ENCODE results near the gene KCNN1. TPM values are rescaled to one million over a fixed set of nuclear protein-coding genes. Genes with fewer than 3 reads are reported as not detected.
"Not testable (repeated sequence)": the region's sequence is repeated elsewhere in the genome, so short reads cannot be mapped to it uniquely, and the experiment has no call there.

KCNN1 gene
- 0.61 TPM for total RNA-seq (2021; ENCODE audit: unreplicated experiment)
- 0.46 and 0.68 TPM in 2 replicates for polyA plus RNA-seq (2012)
- percentile 20 among the genes with signal in this experiment for Bru-seq, nascent RNA
- BruChase-seq, experiment 1, labeled RNA remaining after a 6-hour chase = percentile 42 among the genes with signal in this experiment
- percentile 21 among the genes with signal in this experiment for BruChase-seq, experiment 2, labeled RNA remaining after a 2-hour chase
- long read RNA-seq, partial matches to known transcripts = 0 of 2 reads
- long read RNA-seq, other reads (novel, unspliced or antisense) = 2 of 2 reads

DNA sequence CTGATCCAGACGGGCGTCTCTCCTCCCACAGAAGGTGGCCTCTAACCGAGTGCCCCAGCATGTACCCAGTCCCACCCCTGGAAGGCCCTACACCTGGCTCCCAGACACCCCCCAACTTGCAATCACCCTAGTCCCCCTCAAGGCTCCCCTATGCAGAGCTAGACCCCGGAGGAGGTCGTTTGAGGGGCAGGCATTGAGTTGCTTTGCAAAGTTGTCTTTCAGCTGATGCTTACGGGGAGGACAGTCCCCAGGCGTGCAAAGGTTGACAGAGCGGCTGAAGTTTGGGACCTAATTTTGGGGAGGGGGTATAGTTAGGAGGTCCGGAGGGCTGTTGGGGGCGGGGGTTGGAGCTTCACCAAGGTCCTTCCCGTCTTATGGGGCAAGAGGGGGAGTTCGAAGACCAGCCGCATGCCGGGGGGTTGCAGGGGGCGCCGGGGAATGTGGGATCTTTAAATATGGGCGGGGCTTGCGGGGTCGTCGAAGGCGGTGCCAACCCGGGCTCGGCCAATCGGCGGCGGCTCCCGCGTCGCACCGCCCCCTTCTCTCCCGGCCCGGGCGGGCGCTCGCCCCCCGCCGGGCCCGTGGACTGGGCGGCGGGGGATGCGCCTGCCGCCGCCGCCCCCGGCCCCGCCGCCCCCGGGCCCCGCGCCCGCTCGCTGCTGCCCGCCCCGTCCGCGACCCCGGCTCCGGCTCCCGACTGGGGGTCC, at the start of gene KCNN1:
TSS of gene KCNN1 (plus strand) at position 558 of the 707 bp plus-strand sequence. CDS start 6,782 bp downstream, outside the sequence.
- H2AFZ ChIP-seq (ENCODE audit: low read depth, low read length, poor library complexity, severe bottlenecking) = no peak within 1 kb of the TSS
- no peak within 1 kb of the TSS for H3K4me3 ChIP-seq (replicated peaks in 1 of 2; ENCODE audit: low read depth in 1 of 2, low read length in 2 of 2)
- H3K27me3 ChIP-seq (ENCODE audit: insufficient read depth, low read length) = no peaks in the 10 kb centered on the region
- peak within 1 kb of the TSS; percentile 28; the same call in 1 of the 2 replicates for H3K4me2 ChIP-seq (ENCODE audit: low read length)
- peaks cover 0 to 10% of the 10 kb centered on the region in 2 experiments; a peak in 2 of 4 replicates for H3K4me1 ChIP-seq (ENCODE audit: control insufficient read depth in 1 of 2, insufficient read depth in 2 of 2, low read length in 2 of 2)
- TF ChIP-seq ZFX (IDR thresholded peaks at IDR 0.05) = no peak
- no peak for TF ChIP-seq EZH2 (IDR thresholded peaks at IDR 0.05)
- TF ChIP-seq POLR2A (IDR thresholded peaks at IDR 0.05; ENCODE audit: borderline replicate concordance, extremely low read depth, insufficient read depth, insufficient read length) = no peak
- TF ChIP-seq CEBPB (IDR thresholded peaks at IDR 0.05; ENCODE audit: low read depth) = no peak
- no peak for TF ChIP-seq SP1 (IDR thresholded peaks at IDR 0.05; ENCODE audit: low read depth)
- TF ChIP-seq, protein P1, sequence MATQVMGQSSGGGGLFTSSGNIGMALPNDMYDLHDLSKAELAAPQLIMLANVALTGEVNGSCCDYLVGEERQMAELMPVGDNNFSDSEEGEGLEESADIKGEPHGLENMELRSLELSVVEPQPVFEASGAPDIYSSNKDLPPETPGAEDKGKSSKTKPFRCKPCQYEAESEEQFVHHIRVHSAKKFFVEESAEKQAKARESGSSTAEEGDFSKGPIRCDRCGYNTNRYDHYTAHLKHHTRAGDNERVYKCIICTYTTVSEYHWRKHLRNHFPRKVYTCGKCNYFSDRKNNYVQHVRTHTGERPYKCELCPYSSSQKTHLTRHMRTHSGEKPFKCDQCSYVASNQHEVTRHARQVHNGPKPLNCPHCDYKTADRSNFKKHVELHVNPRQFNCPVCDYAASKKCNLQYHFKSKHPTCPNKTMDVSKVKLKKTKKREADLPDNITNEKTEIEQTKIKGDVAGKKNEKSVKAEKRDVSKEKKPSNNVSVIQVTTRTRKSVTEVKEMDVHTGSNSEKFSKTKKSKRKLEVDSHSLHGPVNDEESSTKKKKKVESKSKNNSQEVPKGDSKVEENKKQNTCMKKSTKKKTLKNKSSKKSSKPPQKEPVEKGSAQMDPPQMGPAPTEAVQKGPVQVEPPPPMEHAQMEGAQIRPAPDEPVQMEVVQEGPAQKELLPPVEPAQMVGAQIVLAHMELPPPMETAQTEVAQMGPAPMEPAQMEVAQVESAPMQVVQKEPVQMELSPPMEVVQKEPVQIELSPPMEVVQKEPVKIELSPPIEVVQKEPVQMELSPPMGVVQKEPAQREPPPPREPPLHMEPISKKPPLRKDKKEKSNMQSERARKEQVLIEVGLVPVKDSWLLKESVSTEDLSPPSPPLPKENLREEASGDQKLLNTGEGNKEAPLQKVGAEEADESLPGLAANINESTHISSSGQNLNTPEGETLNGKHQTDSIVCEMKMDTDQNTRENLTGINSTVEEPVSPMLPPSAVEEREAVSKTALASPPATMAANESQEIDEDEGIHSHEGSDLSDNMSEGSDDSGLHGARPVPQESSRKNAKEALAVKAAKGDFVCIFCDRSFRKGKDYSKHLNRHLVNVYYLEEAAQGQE (IDR thresholded peaks at IDR 0.05; ENCODE audit: low read depth) = no peak
- no peak for TF ChIP-seq YY1 (IDR thresholded peaks at IDR 0.05; ENCODE audit: extremely low read depth, insufficient replicate concordance, low read depth, low read length)
- TF ChIP-seq EZH2phosphoT487 (IDR thresholded peaks at IDR 0.05; ENCODE audit: borderline replicate concordance) = no peak
- TF ChIP-seq FOSL1 (IDR thresholded peaks at IDR 0.05; ENCODE audit: low read depth) = no peak
- no peak for TF ChIP-seq RAD21 (IDR thresholded peaks at IDR 0.05; ENCODE audit: low read depth)
- POLR2A ChIA-PET = no interaction called here
- ATAC-seq = peak; percentile 52
- H3K27ac ChIP-seq (ENCODE audit: low read depth, low read length) = no peak within 1 kb of the TSS
- no peaks in the 10 kb centered on the region for H4K20me1 ChIP-seq (ENCODE audit: insufficient read depth)
- CTCF ChIA-PET = no interaction called here
- DNase-seq (ENCODE audit: low read depth, low spot score) = no peak
- RAD21 ChIA-PET (ENCODE audit: low non-redundant PET in 1 of 2, low total read pairs in 2 of 2, uncharacterized antibody in 2 of 2, unreplicated experiment in 2 of 2) = no interaction called here
- no TSS peak for BruUV-seq (replicated peaks)
- H3K9ac ChIP-seq (ENCODE audit: low read length) = no peak within 1 kb of the TSS
- H3K9me3 ChIP-seq (ENCODE audit: control insufficient read depth in 1 of 2, insufficient read depth in 1 of 2, low read depth in 1 of 2, low read length in 2 of 2) = no peaks in the 10 kb centered on the region
- H3K9me2 ChIP-seq (ENCODE audit: insufficient read depth) = no peaks in the 10 kb centered on the region
- no peaks in the 10 kb centered on the region for H3K79me2 ChIP-seq (ENCODE audit: insufficient read depth, low read length)
- H3K36me3 ChIP-seq (ENCODE audit: control insufficient read depth in 1 of 2, insufficient read depth in 2 of 2, low read length in 2 of 2) = no peaks in the 10 kb centered on the region
- intact Hi-C loops (cut with micrococcal nuclease) = no loop called here

- H4K20me1 ChIP-seq (ENCODE audit: insufficient read depth); H3K27me3 ChIP-seq (ENCODE audit: insufficient read depth, low read length); H3K4me3 ChIP-seq (replicated peaks in 1 of 2; ENCODE audit: low read depth in 1 of 2, low read length in 2 of 2); BruUV-seq (replicated peaks); ATAC-seq; H3K9me2 ChIP-seq (ENCODE audit: insufficient read depth); DNase-seq (ENCODE audit: low read depth, low spot score); intact Hi-C loops (cut with micrococcal nuclease); H3K9me3 ChIP-seq (ENCODE audit: control insufficient read depth in 1 of 2, insufficient read depth in 1 of 2, low read depth in 1 of 2, low read length in 2 of 2); H3K4me2 ChIP-seq (ENCODE audit: low read length); CTCF ChIA-PET; POLR2A ChIA-PET; H3K27ac ChIP-seq (ENCODE audit: low read depth, low read length); H3K9ac ChIP-seq (ENCODE audit: low read length); H3K79me2 ChIP-seq (ENCODE audit: insufficient read depth, low read length); H3K36me3 ChIP-seq (ENCODE audit: control insufficient read depth in 1 of 2, insufficient read depth in 2 of 2, low read length in 2 of 2); RAD21 ChIA-PET (ENCODE audit: low non-redundant PET in 1 of 2, low total read pairs in 2 of 2, uncharacterized antibody in 2 of 2, unreplicated experiment in 2 of 2); H2AFZ ChIP-seq (ENCODE audit: low read depth, low read length, poor library complexity, severe bottlenecking): not testable (repeated sequence)
- H3K4me1 ChIP-seq (ENCODE audit: control insufficient read depth in 1 of 2, insufficient read depth in 2 of 2, low read length in 2 of 2) = peaks cover 18 to 26% of the 10 kb centered on the region in 2 experiments
Observed at GRCh38 chr19:17918151-17918550, 48.8 kb upstream of the KCNN1 start.

GRCh38 chr19:17919122-17919521, 47.8 kb upstream of the KCNN1 start:
- H3K9me3 ChIP-seq (ENCODE audit: control insufficient read depth in 1 of 2, insufficient read depth in 1 of 2, low read depth in 1 of 2, low read length in 2 of 2); RAD21 ChIA-PET (ENCODE audit: low non-redundant PET in 1 of 2, low total read pairs in 2 of 2, uncharacterized antibody in 2 of 2, unreplicated experiment in 2 of 2); H3K4me3 ChIP-seq (replicated peaks in 1 of 2; ENCODE audit: low read depth in 1 of 2, low read length in 2 of 2); DNase-seq (ENCODE audit: low read depth, low spot score); BruUV-seq (replicated peaks); H3K9me2 ChIP-seq (ENCODE audit: insufficient read depth); H3K4me2 ChIP-seq (ENCODE audit: low read length); H3K9ac ChIP-seq (ENCODE audit: low read length); H4K20me1 ChIP-seq (ENCODE audit: insufficient read depth); intact Hi-C loops (cut with micrococcal nuclease); H3K27me3 ChIP-seq (ENCODE audit: insufficient read depth, low read length); H3K79me2 ChIP-seq (ENCODE audit: insufficient read depth, low read length); CTCF ChIA-PET; H3K27ac ChIP-seq (ENCODE audit: low read depth, low read length); ATAC-seq; H2AFZ ChIP-seq (ENCODE audit: low read depth, low read length, poor library complexity, severe bottlenecking); H3K36me3 ChIP-seq (ENCODE audit: control insufficient read depth in 1 of 2, insufficient read depth in 2 of 2, low read length in 2 of 2): not testable (repeated sequence)
- POLR2A ChIA-PET = interaction anchor here (0.7 kb wide), 1 partner anchor 15 kb away, joined by 3 read pairs; no protein-coding TSS in a partner anchor
- peaks cover 18 to 31% of the 10 kb centered on the region in 2 experiments for H3K4me1 ChIP-seq (ENCODE audit: control insufficient read depth in 1 of 2, insufficient read depth in 2 of 2, low read length in 2 of 2)

Data from HCT116 (cell line).